GM12864 (cell line): ENCODE results near the gene CELF1.
"Not testable (repeated sequence)": the region's sequence is repeated elsewhere in the genome, so short reads cannot be mapped to it uniquely, and the experiment has no call there.

Experiments used
- DNase-seq: peaks from one replicate; pipeline ENCODE4 v3.0.0-alpha.2; 2011; ENCODE audit warnings: low read depth
- H3K4me3 ChIP-seq: 2 replicates; pipeline ENCODE4 v1.5.1; 2011; ENCODE audit warnings: mild to moderate bottlenecking, low read depth, low read length, control low read depth
- TF ChIP-seq, protein P1 (sequence below): IDR thresholded peaks from 2 replicates; pipeline ENCODE4 v1.5.1; 2011; ENCODE audit warnings: low read depth, mild to moderate bottlenecking, moderate library complexity, low read length, control low read depth, inconsistent platforms; ENCODE audit errors: missing control alignments

CELF1 gene

DNA sequence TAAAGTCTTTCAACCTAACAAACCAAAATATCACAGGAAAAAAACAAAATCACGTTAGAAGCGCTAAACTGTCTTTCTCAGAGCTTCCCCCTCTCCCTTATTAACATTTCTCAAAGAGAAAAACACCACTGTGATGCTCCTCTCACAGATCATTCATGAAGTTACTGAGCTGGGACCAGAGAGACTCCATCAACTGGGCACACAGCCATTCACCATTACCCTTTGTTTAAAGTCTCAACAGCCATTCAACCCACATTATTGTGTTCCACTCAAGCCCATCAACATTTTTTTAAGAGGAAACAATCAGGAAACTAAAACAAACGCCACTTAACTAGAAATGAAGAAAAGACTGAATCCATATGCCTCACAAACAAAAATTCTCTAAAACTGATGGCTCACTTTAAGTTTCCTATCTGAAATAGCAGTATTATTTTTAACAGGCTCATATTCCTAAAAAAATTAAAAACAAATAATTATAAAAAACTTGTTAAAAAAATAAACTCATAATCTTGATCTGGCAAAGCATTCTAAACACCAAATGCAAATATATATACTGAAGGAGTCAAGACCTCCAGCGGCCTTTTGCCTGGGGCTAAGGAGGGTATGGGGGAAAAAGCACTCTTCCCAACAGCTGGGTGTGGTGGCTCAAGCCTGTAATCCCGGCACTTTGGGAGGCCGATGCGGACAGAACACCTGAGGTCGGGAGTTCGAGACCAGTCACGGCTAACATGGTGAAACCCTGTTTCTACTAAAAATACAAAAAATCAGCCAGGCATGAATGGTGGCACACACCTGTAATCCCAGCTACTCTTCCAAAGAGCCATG lies 14.0 kb downstream of the CELF1 start:
- no peak overlapping the region for H3K4me3 ChIP-seq
- no peak for DNase-seq
- TF ChIP-seq, protein P1, sequence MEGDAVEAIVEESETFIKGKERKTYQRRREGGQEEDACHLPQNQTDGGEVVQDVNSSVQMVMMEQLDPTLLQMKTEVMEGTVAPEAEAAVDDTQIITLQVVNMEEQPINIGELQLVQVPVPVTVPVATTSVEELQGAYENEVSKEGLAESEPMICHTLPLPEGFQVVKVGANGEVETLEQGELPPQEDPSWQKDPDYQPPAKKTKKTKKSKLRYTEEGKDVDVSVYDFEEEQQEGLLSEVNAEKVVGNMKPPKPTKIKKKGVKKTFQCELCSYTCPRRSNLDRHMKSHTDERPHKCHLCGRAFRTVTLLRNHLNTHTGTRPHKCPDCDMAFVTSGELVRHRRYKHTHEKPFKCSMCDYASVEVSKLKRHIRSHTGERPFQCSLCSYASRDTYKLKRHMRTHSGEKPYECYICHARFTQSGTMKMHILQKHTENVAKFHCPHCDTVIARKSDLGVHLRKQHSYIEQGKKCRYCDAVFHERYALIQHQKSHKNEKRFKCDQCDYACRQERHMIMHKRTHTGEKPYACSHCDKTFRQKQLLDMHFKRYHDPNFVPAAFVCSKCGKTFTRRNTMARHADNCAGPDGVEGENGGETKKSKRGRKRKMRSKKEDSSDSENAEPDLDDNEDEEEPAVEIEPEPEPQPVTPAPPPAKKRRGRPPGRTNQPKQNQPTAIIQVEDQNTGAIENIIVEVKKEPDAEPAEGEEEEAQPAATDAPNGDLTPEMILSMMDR: no peak

DNA sequence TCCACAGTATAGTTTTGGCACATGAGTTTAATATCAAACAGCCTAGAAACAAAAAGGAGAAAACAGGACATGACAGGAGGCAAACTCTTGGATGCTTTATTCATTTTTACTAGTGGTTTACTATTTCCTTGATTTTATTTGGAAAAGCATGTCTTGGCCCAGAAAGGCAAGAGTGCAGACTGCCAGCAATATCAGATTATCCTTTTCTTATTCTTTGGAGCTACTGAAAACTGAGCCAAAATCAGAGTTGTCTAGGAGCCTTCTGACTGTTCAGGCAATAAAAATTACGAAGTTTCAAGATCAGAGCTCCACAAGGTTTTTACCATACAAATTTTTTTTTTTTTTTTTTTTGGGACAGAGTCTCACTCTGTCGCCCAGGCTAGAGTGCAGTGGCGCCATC lies 16.0 kb downstream of the CELF1 start:
- TF ChIP-seq, protein P1: no peak
- H3K4me3 ChIP-seq: no peak overlapping the region
- DNase-seq: no peak

DNA sequence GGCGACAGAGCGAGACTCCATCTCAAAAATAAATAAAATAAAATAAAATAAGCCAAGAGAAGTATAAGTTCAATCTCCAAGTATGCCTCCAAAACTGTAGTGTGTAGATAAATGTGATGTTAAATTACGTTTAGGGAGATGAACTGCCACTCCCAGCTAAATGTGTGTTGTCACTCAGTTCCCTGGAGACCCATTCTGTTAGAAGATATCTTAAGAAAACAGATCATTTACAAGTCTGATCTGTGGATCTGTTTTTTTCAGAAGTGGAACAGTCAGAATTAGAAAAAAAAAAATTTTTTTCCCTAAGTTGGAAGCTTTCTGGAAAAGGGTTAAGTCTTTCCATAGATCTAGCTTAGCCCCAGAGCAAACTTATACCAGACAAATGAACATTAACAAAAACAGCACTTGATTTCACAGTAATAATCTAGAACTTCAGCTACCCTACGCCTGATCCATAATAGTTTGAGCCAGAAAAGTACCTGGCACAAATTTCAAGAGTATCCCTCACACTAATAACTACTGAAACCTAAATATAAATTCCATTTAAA lies 18.2 kb downstream of the CELF1 start:
- TF ChIP-seq, protein P1: no peak
- no peak overlapping the region for H3K4me3 ChIP-seq
- no peak for DNase-seq

DNA sequence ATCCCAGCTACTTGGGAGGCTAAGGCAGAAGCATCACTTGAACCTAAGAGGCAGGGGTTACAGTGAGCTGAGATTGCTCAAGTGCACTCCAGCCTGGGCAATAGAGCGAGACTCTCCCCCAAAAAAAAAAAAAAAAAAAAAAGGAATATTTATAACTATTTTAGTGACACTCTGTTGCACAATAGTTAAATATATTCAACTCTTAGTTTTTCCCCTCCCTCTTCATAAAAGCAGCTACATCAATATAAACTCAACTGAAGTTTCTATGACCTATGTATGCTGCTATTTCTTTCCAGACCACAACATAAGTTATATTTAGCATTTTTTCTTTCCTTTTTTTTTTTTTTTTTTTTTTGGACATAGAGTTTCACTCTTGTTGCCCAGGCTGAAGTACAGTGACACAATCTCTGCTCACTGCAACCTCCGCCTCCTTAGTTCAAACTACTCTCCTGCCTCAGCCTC lies 19.2 kb downstream of the CELF1 start:
- TF ChIP-seq, protein P1: no peak
- no peak overlapping the region for H3K4me3 ChIP-seq
- DNase-seq: no peak

DNA sequence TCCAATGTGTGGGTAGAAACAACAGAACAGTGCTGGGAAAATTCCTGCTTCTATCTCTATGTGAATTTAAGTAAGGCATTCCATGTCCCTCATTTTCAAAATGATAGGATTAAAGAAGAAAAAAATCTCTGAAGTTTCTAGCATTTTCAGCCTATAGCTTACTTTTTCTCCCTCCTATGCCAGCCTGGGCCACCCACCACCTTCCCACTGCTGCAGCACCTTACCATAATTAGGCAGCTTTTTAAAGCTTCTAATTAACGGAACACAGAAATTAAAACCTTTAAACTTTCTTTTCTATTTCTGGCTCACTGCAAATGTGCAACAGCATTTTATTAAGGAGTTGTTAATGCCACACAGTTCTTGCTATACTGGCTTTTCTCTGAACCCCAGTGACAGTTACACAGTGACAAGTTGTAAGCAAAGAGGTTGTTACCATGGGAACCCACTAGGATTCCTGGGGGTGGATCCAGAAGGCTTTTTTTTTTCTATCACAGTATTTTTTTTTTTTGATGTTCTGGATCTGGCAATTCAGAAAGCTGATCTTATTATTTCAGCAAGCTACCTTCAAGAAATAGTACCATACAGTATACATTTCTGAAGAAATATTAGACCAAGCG lies 20.2 kb downstream of the CELF1 start:
- no peak overlapping the region for H3K4me3 ChIP-seq
- no peak for DNase-seq
- TF ChIP-seq, protein P1: no peak

DNA sequence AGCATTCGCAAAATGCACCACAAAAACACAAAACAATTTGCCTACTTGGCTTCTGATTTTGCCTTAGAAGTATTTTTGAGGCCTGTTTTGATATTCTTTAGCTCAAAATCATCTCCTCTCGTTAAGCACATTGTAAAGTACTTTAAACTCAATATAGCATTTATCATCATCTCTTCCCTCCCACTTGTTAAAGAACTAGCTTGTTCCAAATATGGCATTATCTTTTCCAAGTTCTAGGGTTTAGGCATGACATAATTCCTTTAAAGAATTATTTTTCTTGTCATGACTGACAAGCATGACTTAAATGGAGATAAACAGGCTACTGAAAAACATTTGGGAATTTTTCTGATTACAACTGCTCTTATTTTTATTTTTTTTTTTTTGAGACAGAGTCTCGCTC lies 21.3 kb downstream of the CELF1 start:
- no peak for DNase-seq
- TF ChIP-seq, protein P1: no peak
- H3K4me3 ChIP-seq: no peak overlapping the region

DNA sequence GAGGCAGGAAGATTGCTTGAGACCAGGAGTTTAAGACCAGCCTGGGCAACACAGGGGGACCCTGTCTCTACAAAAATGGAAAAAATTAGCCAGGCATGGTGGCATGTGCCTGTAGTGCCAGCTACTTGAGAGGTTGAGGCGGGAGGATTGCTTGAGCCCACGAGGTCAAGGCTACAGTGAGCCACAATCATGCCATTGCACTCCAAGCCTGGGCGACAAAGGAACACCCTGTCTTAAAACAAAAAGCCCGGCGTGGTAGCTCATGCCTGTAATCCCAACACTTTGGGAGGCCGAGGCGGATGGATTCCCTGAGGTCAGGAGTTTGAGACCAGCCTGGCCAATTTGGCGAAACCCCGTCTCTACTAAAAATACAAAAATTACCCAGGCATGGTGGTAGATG lies 22.2 kb downstream of the CELF1 start:
- H3K4me3 ChIP-seq, DNase-seq: not testable (repeated sequence)
